Placental pericyte (primary cell): ENCODE data around the gene IL5. TPM values are rescaled to one million over a fixed set of nuclear protein-coding genes. Genes with fewer than 3 reads are reported as not detected.

Experiments used
- total RNA-seq: library from RNA; depleted of rRNA; stranded (reverse); fragments of >200 nt; gene quantifications from 2 replicates; pipeline ENCODE4 v1.2.3, GENCODE V29; 2012

Gene IL5
- total RNA-seq: not detected in 2 replicates

GRCh38 chr5:132543472-132544201 lies at the start of gene IL5:
Gene IL5 (minus strand): TSS chr5:132543522. CDS start chr5:132543478, 44 bp downstream.

GRCh38 chr5:132556763-132557477 lies 13.6 kb upstream of the IL5 start, which contains the start of gene RAD50:
Gene RAD50 (plus strand): TSS chr5:132556977. CDS start chr5:132557325, 348 bp downstream.

Other genes with a start within 250 kb of the IL5 start
- gene SLC22A4, start 249.1 kb downstream of the IL5 start, total RNA-seq: 12.5 and 34.1 TPM in 2 replicates
- gene SLC22A5, start 173.8 kb downstream of the IL5 start, total RNA-seq: 5.7 and 9.2 TPM in 2 replicates
- 58.0 and 94.3 TPM in 2 replicates for gene IRF1, start 52.7 kb downstream of the IL5 start, total RNA-seq
- gene RAD50, start 13.5 kb upstream of the IL5 start, total RNA-seq: 33.8 and 48.4 TPM in 2 replicates
- not detected in 2 replicates for gene IL13, start 114.7 kb upstream of the IL5 start, total RNA-seq
- not detected in 2 replicates for gene IL4, start 130.5 kb upstream of the IL5 start, total RNA-seq
- gene KIF3A, start 194.0 kb upstream of the IL5 start, total RNA-seq: 9.4 and 10.1 TPM in 2 replicates
- gene CCNI2, start 203.9 kb upstream of the IL5 start, total RNA-seq: not detected in 2 replicates
- gene SEPTIN8, start 233.7 kb upstream of the IL5 start, total RNA-seq: 31.1 and 67.0 TPM in 2 replicates